Measurements from ENCODE around the gene ZFYVE28. TPM values are rescaled to one million over a fixed set of nuclear protein-coding genes. Genes with fewer than 3 reads are reported as not detected.
A peak's percentile ranks its signal among the peaks of the same experiment; 100 is the strongest.

Gene ZFYVE28
- total RNA-seq, 1 donor from 2014 or later, result 0.39 TPM

GRCh38 chr4:2303686-2304320, 114.6 kb downstream of the ZFYVE28 start:
- Mint-ChIP-seq H3K4me1 (no peaks in the 10 kb centered on the region), H3K27ac (no peak overlapping the region), H3K4me3 (no peak overlapping the region), H3K36me3 (peaks cover 4% of the 10 kb centered on the region), H3K9me3 (peaks cover 17% of the 10 kb centered on the region), H3K27me3 (ENCODE audit: insufficient read depth, low read depth) (peaks cover 7% of the 10 kb centered on the region)
- Histone ChIP-seq H3K9me3 (ENCODE audit: low read depth) (peaks cover 3% of the 10 kb centered on the region), H3K79me2 (ENCODE audit: low read depth) (no peaks in the 10 kb centered on the region), H3K9ac (no peak overlapping the region), H3K4me3 (no peak overlapping the region), H3F3A (ENCODE audit: low read depth) (no peaks in the 10 kb centered on the region), H3K4me2 (no peak overlapping the region), H3K27ac (no peak overlapping the region), H2AFZ (replicated peaks) (no peak overlapping the region), H4K20me1 (ENCODE audit: low read depth) (no peaks in the 10 kb centered on the region), H3K36me3 (no peaks in the 10 kb centered on the region), H3K27me3 (no peaks in the 10 kb centered on the region), H3K4me1 (no peaks in the 10 kb centered on the region)
- DNase-seq (ENCODE audit: low spot score), result no peak
- TF ChIP-seq CTCF (IDR thresholded peaks at IDR 0.05) (no peak), EZH2 (IDR thresholded peaks at IDR 0.05) (no peak), EZH2phosphoT487 (IDR thresholded peaks at IDR 0.05) (no peak)

- TF ChIP-seq EZH2phosphoT487 (IDR thresholded peaks at IDR 0.05) (no peak), EZH2 (IDR thresholded peaks at IDR 0.05) (no peak), CTCF (IDR thresholded peaks at IDR 0.05) (no peak)
- Histone ChIP-seq H3K27me3 (no peaks in the 10 kb centered on the region), H3K27ac (no peak overlapping the region), H3K9me3 (ENCODE audit: low read depth) (peaks cover 3% of the 10 kb centered on the region), H4K20me1 (ENCODE audit: low read depth) (no peaks in the 10 kb centered on the region), H3K36me3 (no peaks in the 10 kb centered on the region), H3K9ac (no peak overlapping the region), H3K4me1 (no peaks in the 10 kb centered on the region), H3K79me2 (ENCODE audit: low read depth) (no peaks in the 10 kb centered on the region), H3K4me3 (no peak overlapping the region), H2AFZ (replicated peaks) (no peak overlapping the region), H3K4me2 (no peak overlapping the region), H3F3A (ENCODE audit: low read depth) (no peaks in the 10 kb centered on the region)
- no peak overlapping the region for H3K27ac Mint-ChIP-seq
- H3K4me3 Mint-ChIP-seq, result no peak overlapping the region
- no peaks in the 10 kb centered on the region for H3K4me1 Mint-ChIP-seq
- H3K36me3 Mint-ChIP-seq, result peaks cover 4% of the 10 kb centered on the region
- H3K27me3 Mint-ChIP-seq (ENCODE audit: insufficient read depth, low read depth), result peaks cover 7% of the 10 kb centered on the region
- peaks cover 17% of the 10 kb centered on the region for H3K9me3 Mint-ChIP-seq
- DNase-seq (ENCODE audit: low spot score), result no peak
Measured at GRCh38 chr4:2303121-2303685, 115.2 kb downstream of the ZFYVE28 start.

- Mint-ChIP-seq H3K9me3 (peaks cover 12% of the 10 kb centered on the region), H3K4me3 (no peak overlapping the region), H3K36me3 (peaks cover 4% of the 10 kb centered on the region), H3K27me3 (ENCODE audit: insufficient read depth, low read depth) (peaks cover 10% of the 10 kb centered on the region), H3K27ac (peak overlapping the region; percentile 89), H3K4me1 (no peaks in the 10 kb centered on the region)
- TF ChIP-seq CTCF (IDR thresholded peaks at IDR 0.05) (no peak), EZH2phosphoT487 (IDR thresholded peaks at IDR 0.05) (no peak), EZH2 (IDR thresholded peaks at IDR 0.05) (no peak)
- Histone ChIP-seq H3F3A (ENCODE audit: low read depth) (no peaks in the 10 kb centered on the region), H3K36me3 (no peaks in the 10 kb centered on the region), H3K79me2 (ENCODE audit: low read depth) (no peaks in the 10 kb centered on the region), H3K4me1 (no peaks in the 10 kb centered on the region), H2AFZ (replicated peaks) (no peak overlapping the region), H3K9me3 (ENCODE audit: low read depth) (peaks cover 3% of the 10 kb centered on the region), H3K27me3 (no peaks in the 10 kb centered on the region), H3K9ac (no peak overlapping the region), H3K4me2 (no peak overlapping the region), H4K20me1 (ENCODE audit: low read depth) (no peaks in the 10 kb centered on the region), H3K27ac (no peak overlapping the region), H3K4me3 (no peak overlapping the region)
- DNase-seq (ENCODE audit: low spot score), result no peak
Measured at GRCh38 chr4:2302387-2303119, 115.9 kb downstream of the ZFYVE28 start.
